PC-3 (cell line): ENCODE data around the gene TMEM131.

ENCODE experiments used
- EZH2 ChIP-seq: fragments of 300-600 bp; sonication (generic); IDR thresholded peaks from one replicate; pipeline ENCODE4 v1.6.1; 2017; ENCODE audit warnings: antibody characterized with exemption, mild to moderate bottlenecking, low read length; ENCODE audit not compliant: unreplicated experiment
- EZH2phosphoT487 ChIP-seq: fragments of 300-600 bp; sonication (generic); IDR thresholded peaks from 2 replicates; pipeline ENCODE4 v1.6.1; 2018; ENCODE audit warnings: mild to moderate bottlenecking, antibody characterized with exemption, low read length, borderline replicate concordance
- TF ChIP-seq, protein P1 (sequence below): fragments of 300-600 bp; sonication (generic); conservative IDR thresholded peaks from 2 replicates; pipeline ENCODE4 v1.5.1; 2017; ENCODE audit warnings: antibody characterized with exemption, low read depth, mild to moderate bottlenecking, low read length

DNA sequence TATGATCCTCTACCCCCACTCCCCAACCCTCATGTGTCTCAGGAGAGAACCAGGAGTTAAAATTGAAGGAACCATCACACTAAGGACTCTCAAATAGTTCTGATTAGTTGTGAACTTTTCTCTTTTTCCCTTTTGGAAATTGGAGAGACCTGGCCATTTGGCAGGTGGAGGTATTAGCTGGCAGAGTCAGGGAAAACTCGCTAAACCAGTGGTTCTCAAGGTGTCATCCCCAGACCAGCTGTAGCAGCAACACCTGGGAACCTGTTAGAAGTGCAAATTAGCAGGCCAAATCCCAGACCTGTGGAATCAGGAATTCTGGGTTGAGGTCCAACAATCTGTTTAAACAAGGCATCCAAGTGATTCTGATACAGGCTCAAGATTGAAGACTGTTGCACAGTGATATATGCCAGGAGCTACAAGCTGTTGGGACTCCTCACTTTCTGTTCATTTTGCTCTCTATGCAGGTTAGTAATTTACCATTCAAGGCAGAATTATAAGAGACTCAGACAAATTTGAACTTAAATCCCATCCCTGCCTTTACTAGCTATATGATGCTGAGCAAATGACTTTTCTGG lies 2.8 kb upstream of the TMEM131 start:
- TF ChIP-seq, protein P1, sequence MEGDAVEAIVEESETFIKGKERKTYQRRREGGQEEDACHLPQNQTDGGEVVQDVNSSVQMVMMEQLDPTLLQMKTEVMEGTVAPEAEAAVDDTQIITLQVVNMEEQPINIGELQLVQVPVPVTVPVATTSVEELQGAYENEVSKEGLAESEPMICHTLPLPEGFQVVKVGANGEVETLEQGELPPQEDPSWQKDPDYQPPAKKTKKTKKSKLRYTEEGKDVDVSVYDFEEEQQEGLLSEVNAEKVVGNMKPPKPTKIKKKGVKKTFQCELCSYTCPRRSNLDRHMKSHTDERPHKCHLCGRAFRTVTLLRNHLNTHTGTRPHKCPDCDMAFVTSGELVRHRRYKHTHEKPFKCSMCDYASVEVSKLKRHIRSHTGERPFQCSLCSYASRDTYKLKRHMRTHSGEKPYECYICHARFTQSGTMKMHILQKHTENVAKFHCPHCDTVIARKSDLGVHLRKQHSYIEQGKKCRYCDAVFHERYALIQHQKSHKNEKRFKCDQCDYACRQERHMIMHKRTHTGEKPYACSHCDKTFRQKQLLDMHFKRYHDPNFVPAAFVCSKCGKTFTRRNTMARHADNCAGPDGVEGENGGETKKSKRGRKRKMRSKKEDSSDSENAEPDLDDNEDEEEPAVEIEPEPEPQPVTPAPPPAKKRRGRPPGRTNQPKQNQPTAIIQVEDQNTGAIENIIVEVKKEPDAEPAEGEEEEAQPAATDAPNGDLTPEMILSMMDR: no peak
- no peak for TF ChIP-seq EZH2
- TF ChIP-seq EZH2phosphoT487: no peak
